Astrocyte of the hippocampus (primary cell): Measurements from ENCODE around the gene CNTNAP2.
"Not testable (repeated sequence)": the region's sequence is repeated elsewhere in the genome, so short reads cannot be mapped to it uniquely, and the experiment has no call there.

Source experiments
- DNase-seq: peaks from one replicate; pipeline ENCODE4 v3.0.0; 2011; ENCODE audit warnings: low read depth, low spot score

Gene CNTNAP2

GRCh38 chr7:147079921-147080420 lies 963.4 kb downstream of the CNTNAP2 start:
- no peak for DNase-seq

GRCh38 chr7:147081117-147081516 lies 964.5 kb downstream of the CNTNAP2 start:
- no peak for DNase-seq

- DNase-seq, result peak; percentile 20
These were observed 972.5 kb downstream of the CNTNAP2 start for GRCh38 chr7:147089051-147089461.

GRCh38 chr7:147089608-147090007 lies 973.0 kb downstream of the CNTNAP2 start:
- no peak for DNase-seq

GRCh38 chr7:147096629-147097028 lies 980.0 kb downstream of the CNTNAP2 start:
- no peak for DNase-seq

- DNase-seq, result no peak
These were observed 986.6 kb downstream of the CNTNAP2 start for GRCh38 chr7:147103224-147103623.

- DNase-seq, result no peak
These were observed 990.1 kb downstream of the CNTNAP2 start for GRCh38 chr7:147106746-147107145.

- DNase-seq, result not testable (repeated sequence)
These were observed 997.9 kb downstream of the CNTNAP2 start for GRCh38 chr7:147114525-147114924.

GRCh38 chr7:147136352-147136751 lies 1019.8 kb downstream of the CNTNAP2 start:
- DNase-seq, result no peak

- DNase-seq, result no peak
These were observed 1028.6 kb downstream of the CNTNAP2 start for GRCh38 chr7:147145194-147145593.

GRCh38 chr7:147146169-147146568 lies 1029.6 kb downstream of the CNTNAP2 start:
- no peak for DNase-seq

GRCh38 chr7:147151661-147152060 lies 1035.1 kb downstream of the CNTNAP2 start:
- no peak for DNase-seq

GRCh38 chr7:147153571-147153970 lies 1037.0 kb downstream of the CNTNAP2 start:
- no peak for DNase-seq

GRCh38 chr7:147161405-147161804 lies 1044.8 kb downstream of the CNTNAP2 start:
- DNase-seq, result no peak

GRCh38 chr7:147170341-147171012 lies 1053.9 kb downstream of the CNTNAP2 start:
- no peak for DNase-seq

- no peak for DNase-seq
These were observed 1054.4 kb downstream of the CNTNAP2 start for GRCh38 chr7:147171013-147171391.

GRCh38 chr7:147173883-147174282 lies 1057.3 kb downstream of the CNTNAP2 start:
- DNase-seq, result no peak

GRCh38 chr7:147182874-147183273 lies 1066.3 kb downstream of the CNTNAP2 start:
- peak; percentile 14 for DNase-seq

- DNase-seq, result no peak
These were observed 1066.7 kb downstream of the CNTNAP2 start for GRCh38 chr7:147183276-147183675.

- DNase-seq, result no peak
These were observed 1071.9 kb downstream of the CNTNAP2 start for GRCh38 chr7:147188467-147188866.

GRCh38 chr7:147193476-147193875 lies 1076.9 kb downstream of the CNTNAP2 start:
- DNase-seq, result no peak

- no peak for DNase-seq
These were observed 1079.9 kb downstream of the CNTNAP2 start for GRCh38 chr7:147196481-147196880.

GRCh38 chr7:147197006-147197405 lies 1080.4 kb downstream of the CNTNAP2 start:
- no peak for DNase-seq

GRCh38 chr7:147199868-147200267 lies 1083.3 kb downstream of the CNTNAP2 start:
- DNase-seq, result no peak
